Activated gamma-delta T cell treated with anti-CD3 and anti-CD28 coated beads, Interleukin-2, amount 50 U/mL, for 16 hours (primary cell): ENCODE measurements around the gene CHAD.
A peak's percentile ranks its signal among the peaks of the same experiment; 100 is the strongest.

Experiments
- DNase-seq: peaks from one replicate; pipeline ENCODE4 v3.0.0-alpha.2; 2020; ENCODE audit warnings: low read depth

The CHAD gene

GRCh38 chr17:50468304-50469207 lies at the start of gene CHAD:
TSS of gene CHAD (minus strand) at chr17:50468880. CDS start at chr17:50468813, 67 bp downstream.
- DNase-seq: no peak

GRCh38 chr17:50517504-50518383 lies 49.1 kb upstream of the CHAD start:
- no peak for DNase-seq

DNA sequence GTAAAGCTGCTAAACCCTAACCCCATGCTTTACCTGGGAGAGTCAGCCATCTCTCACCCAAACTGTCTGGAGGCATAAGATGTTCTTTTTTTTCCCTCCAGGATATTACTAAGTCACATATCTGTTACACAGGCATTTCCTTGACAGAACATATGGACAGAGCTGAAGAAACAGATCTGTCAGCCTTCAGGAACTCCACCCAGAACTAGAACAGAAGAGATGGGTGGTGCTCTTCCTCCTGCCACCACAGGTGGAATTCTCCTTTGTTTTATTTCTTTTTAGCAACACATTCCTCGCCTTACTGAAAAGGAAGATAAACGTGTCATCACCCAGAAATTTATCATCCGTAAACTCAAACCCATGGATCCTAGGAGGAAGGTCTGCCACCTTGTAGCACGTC lies 48.3 kb upstream of the CHAD start:
- DNase-seq: no peak

DNA sequence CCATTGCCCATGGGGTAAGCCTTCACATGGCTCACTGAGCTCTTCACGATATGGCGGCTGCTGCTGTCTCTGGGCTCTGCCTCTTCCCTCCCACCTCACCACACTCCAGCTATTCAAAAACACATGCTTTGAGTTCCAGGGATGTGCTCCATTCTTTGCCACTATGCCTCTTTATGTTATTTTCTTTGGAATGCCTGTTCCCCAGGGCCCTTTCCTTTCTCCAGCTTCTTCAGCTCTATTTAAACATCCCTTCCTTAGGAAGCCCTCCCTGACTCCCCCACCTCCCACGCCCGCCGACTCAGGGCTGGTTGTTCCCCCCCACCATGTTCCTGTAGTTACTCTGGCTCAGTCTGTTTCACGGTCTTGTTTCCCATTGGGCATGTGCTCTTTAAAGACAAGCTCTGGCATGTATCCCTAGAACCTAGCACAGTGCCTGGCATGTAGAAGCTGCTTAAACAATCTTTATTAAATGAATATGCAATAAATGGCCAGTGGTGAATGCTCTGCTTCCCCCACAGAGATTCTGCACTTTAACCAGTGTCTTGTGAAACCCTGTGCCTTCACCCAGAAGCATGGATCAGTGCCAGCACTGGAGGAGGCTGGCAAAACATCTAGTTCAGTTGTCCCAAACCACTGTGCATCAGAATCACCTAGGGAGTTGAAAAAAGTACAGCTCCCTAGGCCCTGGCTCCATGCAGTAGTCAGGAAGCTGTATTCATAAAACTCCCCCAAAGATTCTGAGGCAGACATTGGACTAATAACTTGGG lies 46.4 kb upstream of the CHAD start:
- no peak for DNase-seq

GRCh38 chr17:50514388-50514787 lies 45.7 kb upstream of the CHAD start:
- no peak for DNase-seq

DNA sequence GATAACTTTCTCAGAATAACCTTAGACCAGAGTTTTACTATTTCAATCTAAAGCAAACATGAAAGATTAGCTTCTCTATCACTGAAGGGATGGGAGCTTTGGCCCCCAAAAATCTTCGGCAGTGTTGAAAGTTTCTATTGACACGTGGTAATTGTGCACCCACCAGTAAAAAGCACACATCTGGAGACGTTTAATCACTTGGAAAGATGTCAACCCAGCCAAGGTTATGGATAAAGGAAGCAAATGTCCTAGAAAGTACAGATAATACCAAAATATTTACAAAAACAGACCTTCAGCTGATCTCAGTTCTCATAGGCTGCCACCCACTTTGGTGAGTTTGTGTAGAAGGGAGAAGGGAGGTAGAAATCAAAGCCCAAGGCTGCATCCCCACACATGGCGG lies 44.8 kb upstream of the CHAD start:
- no peak for DNase-seq

GRCh38 chr17:50511058-50511457 lies 42.4 kb upstream of the CHAD start:
- no peak for DNase-seq

DNA sequence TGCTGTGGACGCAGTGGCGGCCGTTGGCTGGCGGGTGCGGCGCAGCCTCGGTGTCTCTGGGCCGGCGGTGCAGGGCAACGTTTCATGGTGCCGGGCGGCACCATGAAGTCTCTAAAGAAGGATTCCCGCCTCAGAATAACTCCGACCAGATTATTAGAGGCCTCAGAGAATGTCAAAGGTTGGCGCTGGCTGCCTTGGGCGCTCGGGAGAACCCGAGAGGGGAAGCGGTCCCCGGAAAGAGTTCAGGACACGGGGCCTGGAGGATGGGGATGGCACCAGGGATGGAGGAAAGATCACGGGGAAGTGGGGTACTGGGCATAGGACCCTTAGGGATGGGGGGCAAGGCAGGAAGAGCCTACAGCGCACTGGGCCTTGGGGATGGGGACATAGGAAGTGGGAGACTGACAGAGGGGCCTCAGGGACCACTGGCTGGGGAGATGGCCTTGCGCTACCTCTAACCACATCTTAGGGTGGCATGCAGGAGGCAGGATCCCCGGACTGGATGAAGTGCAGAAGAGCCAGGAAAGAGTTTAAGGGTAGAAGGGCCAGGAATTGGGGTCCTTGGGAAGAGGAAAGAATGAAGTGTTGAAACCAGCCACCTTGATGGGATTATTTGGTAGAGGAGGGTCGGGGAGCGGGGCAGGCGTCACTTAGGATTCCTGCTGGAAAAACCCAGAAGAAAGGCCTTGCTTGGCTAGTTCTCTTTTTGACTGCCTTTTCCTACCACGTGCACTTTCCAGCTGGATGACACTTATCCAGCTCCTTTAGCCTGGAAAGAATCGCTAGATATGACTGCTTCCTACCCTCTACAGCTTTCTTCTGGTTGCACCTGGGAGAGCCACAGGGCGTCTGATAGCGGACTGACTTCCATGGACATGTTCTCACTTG lies 40.1 kb upstream of the CHAD start:
- DNase-seq: no peak

DNA sequence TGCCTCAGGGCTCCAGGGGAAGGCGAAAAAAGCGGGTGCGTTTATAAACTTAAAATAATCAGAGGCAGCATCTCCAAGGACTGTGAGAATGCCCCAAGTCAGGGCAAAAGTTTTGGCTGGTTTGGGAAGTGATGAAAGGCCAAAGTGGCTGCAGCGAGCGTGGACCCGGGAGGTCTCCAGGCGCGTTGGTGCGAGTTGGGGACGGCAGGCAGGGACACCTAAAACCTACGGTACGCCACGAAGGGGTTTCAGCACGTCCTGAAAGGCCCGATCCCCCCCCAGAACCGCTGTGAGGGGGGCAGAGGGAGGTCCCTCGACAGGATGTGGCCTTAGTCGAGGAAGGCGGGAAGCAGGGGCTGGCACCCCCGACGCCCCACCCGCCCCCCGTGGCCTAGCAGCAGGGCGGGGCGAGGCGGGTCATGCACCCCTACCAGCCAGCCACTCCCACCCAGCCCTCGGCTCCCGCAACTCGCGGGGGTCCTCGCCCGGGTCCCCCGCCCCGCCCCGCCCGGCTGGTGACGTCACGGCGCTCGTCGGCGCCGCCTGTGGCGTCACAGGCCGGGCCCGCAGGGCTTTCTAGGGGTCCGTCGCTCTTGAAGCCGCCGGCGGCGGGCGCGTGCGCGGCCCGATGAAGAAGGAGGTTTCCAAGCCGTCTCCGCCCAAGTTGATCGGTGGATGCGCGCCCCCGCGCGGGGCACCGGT lies 39.3 kb upstream of the CHAD start, which contains the start of gene MYCBPAP:
MYCBPAP (plus strand) TSS at position 569 of the 702 bp plus-strand sequence. CDS start 236 bp downstream, outside the sequence.
- peak; percentile 44 for DNase-seq

- DNase-seq: no peak
Measured at GRCh38 chr17:50506298-50506697, 37.6 kb upstream of the CHAD start.

DNA sequence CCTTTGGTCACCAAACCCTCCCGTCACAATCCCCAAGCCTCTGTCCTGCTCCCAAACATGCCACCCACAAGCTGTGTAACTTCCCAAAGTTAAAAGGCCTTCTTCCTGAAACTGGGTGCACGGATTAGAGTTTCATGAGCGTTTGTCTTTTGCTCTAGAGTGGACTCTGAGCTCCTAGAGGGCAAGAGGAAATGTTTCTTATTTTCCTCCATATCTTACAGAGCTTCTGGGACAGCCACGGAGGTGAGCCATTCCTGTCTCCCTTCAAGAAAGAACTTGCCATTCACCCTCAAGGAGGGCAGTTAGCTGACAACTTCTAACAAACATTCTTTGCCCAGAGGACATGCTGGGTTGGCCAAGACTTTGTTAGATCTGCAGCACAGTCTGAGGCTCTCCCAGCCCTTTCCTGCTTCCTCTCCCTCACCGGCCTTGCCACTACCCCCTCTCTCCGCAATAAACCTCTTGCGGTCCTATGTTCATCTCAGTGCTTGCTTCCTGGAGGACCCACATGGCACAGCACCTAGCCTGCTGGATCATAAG lies 37.0 kb upstream of the CHAD start:
- no peak for DNase-seq

GRCh38 chr17:50502301-50502990 lies 33.8 kb upstream of the CHAD start:
- DNase-seq: no peak

DNA sequence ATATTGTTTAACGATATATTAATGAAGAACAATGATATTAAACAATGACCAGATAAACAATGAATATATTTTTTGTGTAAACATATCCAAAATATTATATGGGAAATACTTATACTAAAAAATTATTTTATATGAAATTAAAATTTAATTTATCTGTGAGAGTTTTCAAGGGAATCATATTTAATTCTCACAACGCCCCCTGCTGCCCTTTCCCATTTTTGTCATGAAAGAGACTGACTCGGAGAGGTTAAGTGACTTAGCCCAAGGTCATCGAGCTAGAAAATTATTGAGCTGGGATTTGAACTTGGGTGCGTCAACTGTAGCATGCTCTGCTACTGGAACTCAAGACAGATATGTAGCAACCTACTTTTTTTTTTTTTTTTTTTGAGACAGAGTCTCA lies 32.4 kb upstream of the CHAD start:
- no peak for DNase-seq

DNA sequence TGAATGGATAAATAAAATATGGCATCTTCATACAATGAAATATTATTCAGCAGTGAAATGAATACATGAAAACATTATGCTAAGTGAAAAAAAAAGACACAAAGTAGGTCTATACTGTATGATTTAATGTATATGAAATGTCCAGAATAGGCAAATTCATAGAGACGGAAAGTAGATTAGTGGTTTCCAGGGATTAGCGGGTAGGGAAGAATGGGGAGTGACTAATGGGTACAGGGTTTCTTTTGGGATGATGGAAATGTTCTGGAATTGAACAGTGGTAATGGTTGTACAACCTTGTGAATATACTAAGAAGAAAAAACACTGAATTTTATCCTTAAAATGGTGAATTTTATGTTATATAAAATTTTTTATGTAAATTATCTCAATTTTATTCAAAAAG lies 31.0 kb upstream of the CHAD start:
- DNase-seq: no peak

DNA sequence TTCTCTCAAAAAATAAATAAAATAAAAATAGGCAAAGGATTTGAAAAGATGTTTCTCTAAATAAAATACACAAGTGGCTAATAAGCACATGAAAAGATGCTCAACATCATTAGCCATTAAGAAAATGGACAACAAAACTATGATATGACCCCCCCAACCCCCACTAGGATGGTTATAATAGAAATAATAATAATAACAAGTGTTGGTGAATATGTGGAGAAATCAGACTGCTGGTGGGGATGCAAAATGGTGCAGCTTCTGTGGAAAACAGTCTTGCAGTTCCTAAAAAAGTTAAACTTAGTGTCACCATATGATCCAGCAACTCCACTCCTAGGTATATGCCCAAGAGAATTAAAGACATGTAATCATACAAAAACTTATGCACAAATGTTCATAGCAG lies 30.6 kb upstream of the CHAD start:
- DNase-seq: no peak

DNA sequence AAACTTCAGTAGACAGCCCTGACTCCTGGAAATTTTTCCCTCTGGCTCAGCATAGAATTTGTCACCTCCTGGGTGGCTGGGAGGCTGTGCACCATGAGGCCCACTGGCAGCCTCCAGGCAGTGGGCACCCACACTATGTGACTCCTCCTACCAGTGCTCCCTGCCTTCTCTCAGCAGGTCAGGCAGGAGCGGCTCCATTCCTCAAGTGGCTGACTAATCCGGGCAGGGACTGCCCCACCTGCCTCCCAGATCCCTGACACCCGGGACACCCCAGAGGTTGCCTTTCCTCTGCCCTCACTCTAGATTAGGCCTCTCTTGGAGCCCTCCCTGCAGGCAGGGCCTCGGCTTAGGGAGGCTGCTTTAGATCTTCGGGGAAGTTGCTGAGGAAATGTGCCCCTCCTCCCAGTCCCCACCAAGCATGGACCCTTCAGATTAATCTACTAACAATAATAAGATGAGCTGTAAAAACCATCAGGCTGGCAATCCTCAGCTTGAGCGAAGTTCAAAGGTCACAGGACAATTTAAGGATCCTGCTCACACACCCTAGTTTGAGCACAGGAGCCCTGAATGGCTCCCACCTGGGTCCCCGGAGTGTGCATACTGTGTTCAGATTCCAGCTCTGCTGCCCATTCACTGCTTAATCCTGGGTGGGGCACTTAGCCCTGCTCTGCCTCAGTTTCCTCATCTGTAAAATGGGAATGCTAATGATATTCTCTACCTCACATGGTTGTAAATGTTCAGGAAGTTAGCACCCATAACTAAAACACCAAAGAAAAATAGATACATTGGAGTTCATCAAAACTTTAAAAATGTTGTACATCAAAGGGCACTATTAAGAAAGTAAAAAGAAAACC lies 29.6 kb upstream of the CHAD start:
- no peak for DNase-seq

DNA sequence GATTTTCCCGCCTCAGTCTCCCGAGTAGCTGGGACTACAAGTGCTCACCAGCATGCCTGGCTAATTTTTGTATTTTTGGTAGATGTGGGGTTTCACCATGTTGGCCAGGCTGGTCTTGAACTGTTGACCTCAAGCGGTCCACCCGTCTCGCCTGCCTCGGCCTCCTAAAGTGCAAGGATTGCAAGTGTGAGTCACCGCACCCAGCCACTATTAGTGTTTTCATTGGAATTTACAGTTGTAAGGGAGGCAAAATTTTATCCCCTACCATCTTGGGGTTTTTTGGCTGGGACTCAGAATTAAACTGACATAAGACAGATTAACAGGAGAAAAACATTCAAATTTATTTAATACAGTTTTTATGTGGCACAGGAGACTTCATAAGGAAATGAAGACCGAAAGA lies 27.2 kb upstream of the CHAD start:
- no peak for DNase-seq

DNA sequence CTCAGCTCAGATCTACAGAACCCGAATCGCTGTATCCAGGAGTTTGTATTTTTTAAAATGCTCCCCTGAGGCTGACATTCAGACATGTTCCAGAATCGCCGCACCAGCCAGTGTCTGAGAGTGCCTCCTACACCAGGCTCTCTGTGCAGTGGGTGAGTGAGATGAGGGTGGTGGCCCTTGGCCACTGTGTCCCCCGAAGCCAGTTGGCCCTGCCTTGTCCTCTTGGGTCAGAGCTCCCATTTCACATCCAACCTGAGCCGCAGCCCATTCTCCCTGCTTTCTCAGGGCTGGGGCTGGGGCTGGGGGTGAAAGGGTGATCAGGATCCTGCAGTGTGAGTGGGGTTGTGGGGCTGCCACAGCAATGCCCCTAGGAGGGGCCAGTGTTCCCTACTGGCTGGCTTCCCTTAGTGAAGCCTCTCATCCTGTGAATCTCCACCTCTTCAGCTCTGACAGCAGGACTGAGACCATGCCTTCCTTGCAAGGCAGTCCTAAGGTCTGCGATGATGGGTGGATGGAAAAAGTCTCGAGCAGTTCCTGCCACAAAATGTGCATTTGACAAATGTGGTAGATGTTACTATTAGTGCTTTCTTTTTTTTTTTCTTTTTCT lies 26.6 kb upstream of the CHAD start:
- DNase-seq: no peak
